Calu3 (cell line): Measurements from ENCODE around the gene PROM1. TPM values are rescaled to one million over a fixed set of nuclear protein-coding genes. Genes with fewer than 3 reads are reported as not detected.

Experiments
- BruUV-seq: library from RNA; stranded (reverse); fragments of 400-500 nt; replicated peaks from 2 replicates; lab custom pipeline; 2021; lab: Mats Ljungman, UMichigan
- CTCF ChIA-PET: fragments of 300-600 bp; sonication (Branson Sonifier 250); formaldehyde crosslinking; loops from one replicate; lab custom pipeline; 2022; ENCODE audit warnings: antibody characterized with exemption; lab: Charles Lee
- DNase-seq: peaks from one replicate; pipeline ENCODE4 v3.0.0; 2022
- H3K27ac Mint-ChIP-seq: one replicate; pipeline ENCODE4 v1.8.0; 2022; ENCODE audit warnings: mixed read lengths; ENCODE audit not compliant: unreplicated experiment
- H3K27me3 Mint-ChIP-seq: one replicate; pipeline ENCODE4 v1.8.0; 2022; ENCODE audit warnings: mixed read lengths; ENCODE audit not compliant: unreplicated experiment
- H3K36me3 Mint-ChIP-seq: one replicate; pipeline ENCODE4 v1.8.0; 2022; ENCODE audit warnings: mild to moderate bottlenecking, moderate library complexity, mixed read lengths; ENCODE audit not compliant: insufficient read depth, unreplicated experiment
- H3K4me1 Mint-ChIP-seq: one replicate; pipeline ENCODE4 v1.8.0; 2022; ENCODE audit warnings: mild to moderate bottlenecking, low read depth, mixed read lengths; ENCODE audit not compliant: unreplicated experiment
- H3K4me3 Mint-ChIP-seq: one replicate; pipeline ENCODE4 v1.8.0; 2022; ENCODE audit warnings: mild to moderate bottlenecking, low read depth, moderate library complexity, mixed read lengths; ENCODE audit not compliant: unreplicated experiment
- H3K9me3 Mint-ChIP-seq: one replicate; pipeline ENCODE4 v1.8.0; 2022; ENCODE audit warnings: low read depth, mixed read lengths; ENCODE audit not compliant: unreplicated experiment
- intact Hi-C: fragments of 100-400 bp; cut with micrococcal nuclease; formaldehyde crosslinking; loops from one replicate; pipeline ENCODE4 v1.10.0; 2022; ENCODE audit not compliant: unreplicated experiment
- total RNA-seq: library from RNA; stranded (reverse); gene quantifications from 2 replicates; pipeline ENCODE4 v1.2.3, GENCODE V29; 2022
- TF ChIP-seq, protein P1 (sequence below): fragments of 200-600 bp; IDR thresholded peaks from one replicate; pipeline ENCODE4 v1.8.0; 2022; ENCODE audit warnings: antibody characterized with exemption; ENCODE audit not compliant: unreplicated experiment

The PROM1 gene
- total RNA-seq, 1 experiment from 2014 or later = 73.9 TPM

GRCh38 chr4:15955670-15956069 lies 128.2 kb downstream of the PROM1 start:
- Mint-ChIP-seq H3K36me3 (no peaks in the 10 kb centered on the region), H3K27me3 (no peaks in the 10 kb centered on the region), H3K4me3 (no peak overlapping the region), H3K27ac (no peak overlapping the region), H3K4me1 (peaks cover 18% of the 10 kb centered on the region), H3K9me3 (peaks cover 3% of the 10 kb centered on the region)
- CTCF ChIA-PET = interaction anchor here (0.7 to 1.8 kb wide), 12 partner anchors 34 to 476 kb away, joined by 3 to 79 read pairs (median 6); partner anchors contain the start of gene FAM200B
- intact Hi-C loops = loop anchor here (1.0 to 2.0 kb wide), 5 partner anchors 45 to 476 kb away; no protein-coding TSS in a partner anchor
- TF ChIP-seq, protein P1, sequence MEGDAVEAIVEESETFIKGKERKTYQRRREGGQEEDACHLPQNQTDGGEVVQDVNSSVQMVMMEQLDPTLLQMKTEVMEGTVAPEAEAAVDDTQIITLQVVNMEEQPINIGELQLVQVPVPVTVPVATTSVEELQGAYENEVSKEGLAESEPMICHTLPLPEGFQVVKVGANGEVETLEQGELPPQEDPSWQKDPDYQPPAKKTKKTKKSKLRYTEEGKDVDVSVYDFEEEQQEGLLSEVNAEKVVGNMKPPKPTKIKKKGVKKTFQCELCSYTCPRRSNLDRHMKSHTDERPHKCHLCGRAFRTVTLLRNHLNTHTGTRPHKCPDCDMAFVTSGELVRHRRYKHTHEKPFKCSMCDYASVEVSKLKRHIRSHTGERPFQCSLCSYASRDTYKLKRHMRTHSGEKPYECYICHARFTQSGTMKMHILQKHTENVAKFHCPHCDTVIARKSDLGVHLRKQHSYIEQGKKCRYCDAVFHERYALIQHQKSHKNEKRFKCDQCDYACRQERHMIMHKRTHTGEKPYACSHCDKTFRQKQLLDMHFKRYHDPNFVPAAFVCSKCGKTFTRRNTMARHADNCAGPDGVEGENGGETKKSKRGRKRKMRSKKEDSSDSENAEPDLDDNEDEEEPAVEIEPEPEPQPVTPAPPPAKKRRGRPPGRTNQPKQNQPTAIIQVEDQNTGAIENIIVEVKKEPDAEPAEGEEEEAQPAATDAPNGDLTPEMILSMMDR = no peak
- peak; percentile 13 for DNase-seq
- no TSS peak for BruUV-seq

GRCh38 chr4:15953625-15954024 lies 130.2 kb downstream of the PROM1 start:
- intact Hi-C loops = no loop called here
- H3K36me3 Mint-ChIP-seq = no peaks in the 10 kb centered on the region
- H3K27ac Mint-ChIP-seq = no peak overlapping the region
- no peak overlapping the region for H3K4me3 Mint-ChIP-seq
- CTCF ChIA-PET = interaction anchor here (1.3 to 1.5 kb wide), 2 partner anchors 71 to 148 kb away, joined by 3 to 7 read pairs; no protein-coding TSS in a partner anchor
- BruUV-seq = no TSS peak
- DNase-seq = no peak
- TF ChIP-seq, protein P1 = no peak
- peaks cover 3% of the 10 kb centered on the region for H3K9me3 Mint-ChIP-seq
- peaks cover 18% of the 10 kb centered on the region for H3K4me1 Mint-ChIP-seq
- H3K27me3 Mint-ChIP-seq = no peaks in the 10 kb centered on the region

- CTCF ChIA-PET = no interaction called here
- Mint-ChIP-seq H3K9me3 (peaks cover 3% of the 10 kb centered on the region), H3K27me3 (no peaks in the 10 kb centered on the region), H3K4me3 (no peak overlapping the region), H3K27ac (no peak overlapping the region), H3K36me3 (no peaks in the 10 kb centered on the region), H3K4me1 (peaks cover 18% of the 10 kb centered on the region)
- BruUV-seq = no TSS peak
- DNase-seq = no peak
- intact Hi-C loops = no loop called here
- TF ChIP-seq, protein P1 = no peak
Measured at GRCh38 chr4:15951781-15952180, 132.0 kb downstream of the PROM1 start.

- Mint-ChIP-seq H3K36me3 (no peaks in the 10 kb centered on the region), H3K4me1 (peaks cover 9% of the 10 kb centered on the region), H3K27me3 (no peaks in the 10 kb centered on the region), H3K9me3 (no peaks in the 10 kb centered on the region), H3K27ac (no peak overlapping the region), H3K4me3 (no peak overlapping the region)
- CTCF ChIA-PET = no interaction called here
- intact Hi-C loops = no loop called here
- TF ChIP-seq, protein P1 = no peak
- BruUV-seq = no TSS peak
- no peak for DNase-seq
Measured at GRCh38 chr4:15948826-15949225, 135.0 kb downstream of the PROM1 start.
